GM19372 (cell line): ENCODE measurements around the gene RTP5.
"Not testable (repeated sequence)": the region's sequence is repeated elsewhere in the genome, so short reads cannot be mapped to it uniquely, and the experiment has no call there.

Experiments used
- ATAC-seq: cut with Tn5 transposase; IDR thresholded peaks from one replicate; pipeline ENCODE4 v1.9.1; 2021; ENCODE audit warnings: mild to moderate bottlenecking, low read depth, moderate library complexity; ENCODE audit not compliant: unreplicated experiment

The RTP5 gene

DNA sequence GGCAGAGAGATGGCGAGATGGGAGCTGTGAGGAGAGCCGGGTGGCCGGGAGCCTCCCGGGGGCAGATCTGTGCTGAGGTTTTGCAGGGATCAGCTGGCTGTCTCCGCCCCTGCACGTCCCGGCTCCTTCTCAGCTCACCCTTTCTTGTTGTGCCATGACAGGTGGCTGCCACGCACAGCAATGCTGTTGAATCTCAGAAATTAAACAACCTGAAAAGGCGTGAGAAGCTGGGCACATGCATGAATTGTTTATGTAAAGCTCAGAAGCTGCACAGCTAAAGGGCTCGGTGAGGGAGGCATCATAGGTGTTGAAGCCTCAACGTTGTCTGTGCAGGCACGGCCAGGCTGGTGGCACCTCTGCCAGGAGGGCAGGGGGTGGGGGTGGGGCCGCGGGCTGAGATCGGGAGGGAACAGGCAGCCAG, 858 bp upstream of the RTP5 start:
- no peak for ATAC-seq

GRCh38 chr2:241870081-241870541, 582 bp downstream of the RTP5 start:
- ATAC-seq: no peak

- no peak for ATAC-seq
Measured at GRCh38 chr2:241870611-241871537, 1.3 kb downstream of the RTP5 start.

DNA sequence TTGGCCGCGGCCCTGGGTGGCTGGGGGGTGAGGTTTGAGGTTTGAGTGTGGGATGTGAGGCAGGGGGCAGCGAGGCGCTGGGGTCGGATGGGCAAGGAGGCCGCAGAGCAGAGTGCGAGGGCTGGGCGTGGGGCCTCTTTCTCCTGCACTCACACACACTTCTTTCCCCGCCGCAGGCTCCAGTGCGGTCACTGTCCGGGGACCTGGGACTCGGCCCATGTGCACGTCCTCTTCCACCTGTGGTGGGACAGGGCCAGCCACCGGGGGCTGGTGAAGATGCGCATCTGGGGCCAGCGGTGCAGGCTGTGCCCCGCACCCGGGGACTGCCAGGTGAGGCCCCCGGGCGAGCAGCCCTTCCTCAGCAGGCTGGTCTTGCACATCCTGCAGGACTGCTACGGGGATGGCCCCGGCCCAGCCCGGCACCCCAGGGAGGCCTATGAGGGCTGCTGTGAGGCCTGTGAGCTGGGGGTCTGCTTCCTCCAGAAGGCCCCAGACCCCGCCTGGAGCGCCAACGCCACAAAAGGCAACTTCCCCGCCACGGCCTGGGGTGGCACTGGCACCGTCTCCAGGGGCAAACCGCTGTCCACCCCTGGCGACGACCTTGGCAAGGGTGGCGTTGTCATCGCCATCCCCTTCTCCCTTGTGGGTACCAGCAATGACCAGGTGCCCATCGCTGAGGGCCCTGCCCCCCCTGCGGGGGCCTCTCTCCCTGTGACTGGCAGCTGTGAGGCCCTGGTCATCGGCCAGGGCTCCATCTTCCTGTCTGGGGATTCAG, 2.2 kb downstream of the RTP5 start:
- ATAC-seq: no peak

- no peak for ATAC-seq
Measured at GRCh38 chr2:241872313-241872642, 2.7 kb downstream of the RTP5 start.

- ATAC-seq: no peak
Measured at GRCh38 chr2:241873081-241873802, 3.7 kb downstream of the RTP5 start.

DNA sequence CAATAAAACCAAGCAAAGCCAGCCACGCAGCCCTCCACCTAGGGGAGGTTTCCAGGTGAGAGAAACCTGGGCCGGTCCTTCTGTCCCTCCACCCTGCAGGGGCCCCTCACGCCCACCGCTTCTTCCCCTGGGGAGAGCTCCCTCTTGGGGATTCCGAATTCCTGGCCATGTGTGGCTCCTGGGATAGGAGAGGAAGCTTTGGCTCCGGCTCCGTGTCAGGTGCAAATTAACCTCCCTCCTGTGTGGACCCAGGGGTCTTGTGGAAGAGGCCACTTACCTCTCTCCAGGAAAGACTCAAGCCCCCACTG, 4.2 kb downstream of the RTP5 start:
- no peak for ATAC-seq

GRCh38 chr2:241874277-241874925, 4.9 kb downstream of the RTP5 start:
- ATAC-seq: no peak

DNA sequence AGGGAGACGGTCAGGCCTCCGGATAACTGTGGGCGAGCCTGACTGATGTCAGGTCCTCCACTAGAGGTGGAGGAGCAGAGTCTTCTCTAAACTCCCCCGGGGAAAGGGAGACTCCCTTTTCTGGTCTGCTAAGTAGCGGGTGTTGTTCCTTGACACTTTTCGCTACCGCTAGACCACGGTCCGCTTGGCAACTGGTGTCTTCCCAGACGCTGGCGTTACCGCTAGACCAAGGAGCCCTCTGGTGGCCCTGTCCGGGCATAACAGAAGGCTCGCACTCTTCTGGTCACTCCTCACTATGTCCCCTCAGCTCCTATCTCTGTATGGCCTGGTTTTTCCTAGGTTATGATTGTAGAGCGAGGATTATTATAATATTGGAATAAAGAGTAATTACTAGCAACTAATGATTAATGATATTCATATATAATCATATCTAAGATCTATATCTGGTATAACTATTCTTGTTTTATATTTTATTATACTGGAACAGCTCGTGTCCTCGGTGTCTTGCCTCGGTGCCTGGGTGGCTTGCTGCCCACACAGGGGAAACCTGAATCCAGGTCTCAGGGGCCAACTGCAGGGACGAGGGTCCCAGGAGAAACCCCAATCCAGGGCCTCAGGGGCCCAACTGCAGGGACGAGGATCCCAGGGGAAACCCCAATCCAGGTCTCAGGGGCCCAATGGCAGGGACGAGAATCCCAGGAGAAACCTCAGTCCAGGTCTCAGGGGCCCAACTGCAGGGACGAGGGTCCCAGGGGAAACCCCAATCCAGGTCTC, 6.4 kb downstream of the RTP5 start:
- not testable (repeated sequence) for ATAC-seq

DNA sequence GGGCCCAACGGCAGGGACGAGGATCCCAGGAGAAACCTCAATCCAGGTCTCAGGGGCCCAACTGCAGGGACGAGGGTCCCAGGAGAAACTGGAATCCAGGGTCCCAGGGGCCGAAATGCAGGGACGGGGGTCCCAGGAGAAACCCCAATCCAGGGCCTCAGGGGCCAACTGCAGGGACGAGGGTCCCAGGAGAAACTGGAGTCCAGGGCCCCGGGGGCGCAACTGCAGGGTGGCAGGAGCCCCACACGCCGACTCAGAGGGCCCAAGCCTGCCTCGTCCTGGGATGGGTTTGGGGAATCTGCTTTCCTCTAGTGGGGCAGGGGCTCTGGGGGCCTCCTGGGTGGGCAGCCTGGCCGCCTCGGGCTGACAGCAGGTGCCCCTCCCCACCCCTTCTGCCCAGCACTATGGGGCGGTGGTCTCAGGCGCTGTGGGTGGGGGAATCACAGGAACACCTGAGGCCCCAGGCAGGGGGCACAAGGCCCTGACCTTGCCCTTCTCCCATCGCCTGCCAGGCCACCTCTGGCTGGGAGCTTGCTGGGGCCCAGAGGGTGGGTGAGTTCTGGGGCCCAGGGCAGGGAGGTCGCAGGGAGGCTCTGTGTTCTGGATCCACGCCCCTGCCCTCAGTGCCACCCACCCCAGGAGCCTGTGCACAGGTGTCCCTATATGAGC, 7.1 kb downstream of the RTP5 start:
- no peak for ATAC-seq

DNA sequence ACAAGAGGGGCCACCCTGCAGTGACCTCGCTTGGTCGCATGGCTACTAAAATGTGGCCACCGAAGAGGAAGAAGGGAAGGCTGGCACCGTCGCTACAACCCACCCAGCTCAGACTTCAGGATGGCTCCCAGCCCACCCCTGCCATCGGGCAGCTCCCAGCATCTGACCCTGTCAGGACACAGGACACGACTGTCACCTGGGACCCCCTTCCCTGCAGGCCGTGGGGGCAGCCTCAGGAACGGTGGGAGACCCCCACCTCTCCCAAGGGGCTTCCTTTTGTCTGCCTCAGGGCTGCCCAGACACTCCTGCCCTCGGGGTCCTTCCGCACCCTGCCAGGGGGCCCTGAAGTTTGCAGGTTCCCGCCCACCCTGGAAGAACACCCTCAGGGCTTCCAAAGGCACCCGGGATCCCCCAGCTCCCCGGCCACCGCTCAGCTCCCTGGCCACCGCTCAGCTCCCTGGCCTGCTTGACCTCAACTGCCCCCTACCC, 7.7 kb downstream of the RTP5 start:
- ATAC-seq: no peak

DNA sequence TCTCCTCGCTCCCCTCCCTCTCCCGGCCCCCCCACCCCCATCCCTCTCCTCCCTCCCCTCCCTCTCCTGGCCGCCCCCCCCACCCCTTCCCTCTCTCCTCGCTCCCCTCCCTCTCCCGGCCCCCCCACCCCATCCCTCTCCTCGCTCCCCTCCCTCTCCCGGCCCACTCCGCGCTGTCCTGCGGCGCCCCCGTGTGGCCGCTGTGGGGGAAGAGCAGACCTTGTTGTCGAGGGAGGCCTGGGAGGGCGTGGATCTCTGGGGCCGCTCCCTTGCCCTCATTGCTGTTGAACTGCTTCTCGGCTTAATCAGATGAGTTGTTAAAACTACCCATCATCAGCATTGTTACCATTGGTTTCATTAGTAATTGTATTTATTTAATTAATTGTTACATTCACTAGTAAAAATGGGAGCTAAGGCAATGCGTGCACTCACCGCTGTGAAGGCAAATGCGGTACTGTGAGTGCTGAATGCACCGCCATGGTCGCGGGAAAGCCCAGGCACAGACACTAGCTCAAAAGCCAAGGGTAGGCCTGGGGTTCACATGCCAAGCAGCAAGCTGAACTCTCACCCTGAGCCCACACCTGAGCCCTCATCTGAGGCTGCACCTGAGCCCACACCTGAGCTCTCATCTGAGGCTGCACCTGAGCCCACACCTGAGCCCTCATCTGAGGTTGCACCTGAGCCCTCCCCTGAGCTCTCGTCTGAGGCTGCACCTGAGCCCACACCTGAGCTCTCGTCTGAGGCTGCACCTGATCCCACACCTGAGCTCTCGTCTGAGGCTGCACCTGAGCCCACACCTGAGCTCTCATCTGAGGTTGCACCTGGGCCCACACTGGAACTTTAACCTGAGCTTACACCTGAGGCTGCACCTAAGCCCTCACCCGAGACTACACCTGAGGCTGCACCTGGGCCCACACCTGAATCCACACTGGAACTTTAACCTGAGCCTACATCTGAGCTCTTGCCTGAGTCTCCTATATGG, 8.8 kb downstream of the RTP5 start:
- ATAC-seq: no peak

GRCh38 chr2:241879326-241879725, 9.8 kb downstream of the RTP5 start:
- no peak for ATAC-seq

GRCh38 chr2:241880311-241881073, 11.0 kb downstream of the RTP5 start:
- no peak for ATAC-seq

DNA sequence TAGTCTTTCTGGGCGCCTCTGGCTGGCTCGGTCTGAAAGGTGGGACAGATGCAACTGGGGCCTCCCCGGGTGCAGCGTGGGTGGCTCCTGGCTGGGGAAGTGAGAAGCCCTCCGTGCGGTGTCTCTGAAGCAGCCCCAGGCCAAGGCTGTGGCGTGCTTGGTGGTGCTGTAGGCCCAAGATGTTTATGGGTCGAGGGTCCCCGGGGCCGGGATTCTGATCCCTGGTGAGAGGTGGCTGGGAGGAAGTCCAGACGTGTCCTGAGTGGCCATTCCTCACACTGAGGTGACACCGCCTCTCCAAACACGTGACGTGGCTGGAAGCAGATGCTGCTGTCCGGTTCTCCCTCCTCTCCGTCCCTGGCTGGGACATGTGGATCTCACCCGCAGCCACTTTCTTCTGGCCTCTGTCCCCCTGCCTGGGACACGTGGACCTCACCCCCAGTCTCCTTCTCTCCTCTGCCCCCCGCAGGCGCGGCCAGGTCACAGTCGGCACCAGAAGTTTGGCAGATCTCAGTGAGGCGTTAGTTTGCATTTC, 12.6 kb downstream of the RTP5 start:
- peak; percentile 63 for ATAC-seq

- ATAC-seq: no peak
Measured at GRCh38 chr2:241884951-241885290, 15.4 kb downstream of the RTP5 start.

GRCh38 chr2:241885291-241885945, 15.9 kb downstream of the RTP5 start:
- no peak for ATAC-seq
